ENCODE results near the gene PRIMPOL.
"Not testable (repeated sequence)": the region's sequence is repeated elsewhere in the genome, so short reads cannot be mapped to it uniquely, and the experiment has no call there.

Gene PRIMPOL, protein sequence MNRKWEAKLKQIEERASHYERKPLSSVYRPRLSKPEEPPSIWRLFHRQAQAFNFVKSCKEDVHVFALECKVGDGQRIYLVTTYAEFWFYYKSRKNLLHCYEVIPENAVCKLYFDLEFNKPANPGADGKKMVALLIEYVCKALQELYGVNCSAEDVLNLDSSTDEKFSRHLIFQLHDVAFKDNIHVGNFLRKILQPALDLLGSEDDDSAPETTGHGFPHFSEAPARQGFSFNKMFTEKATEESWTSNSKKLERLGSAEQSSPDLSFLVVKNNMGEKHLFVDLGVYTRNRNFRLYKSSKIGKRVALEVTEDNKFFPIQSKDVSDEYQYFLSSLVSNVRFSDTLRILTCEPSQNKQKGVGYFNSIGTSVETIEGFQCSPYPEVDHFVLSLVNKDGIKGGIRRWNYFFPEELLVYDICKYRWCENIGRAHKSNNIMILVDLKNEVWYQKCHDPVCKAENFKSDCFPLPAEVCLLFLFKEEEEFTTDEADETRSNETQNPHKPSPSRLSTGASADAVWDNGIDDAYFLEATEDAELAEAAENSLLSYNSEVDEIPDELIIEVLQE

DNA sequence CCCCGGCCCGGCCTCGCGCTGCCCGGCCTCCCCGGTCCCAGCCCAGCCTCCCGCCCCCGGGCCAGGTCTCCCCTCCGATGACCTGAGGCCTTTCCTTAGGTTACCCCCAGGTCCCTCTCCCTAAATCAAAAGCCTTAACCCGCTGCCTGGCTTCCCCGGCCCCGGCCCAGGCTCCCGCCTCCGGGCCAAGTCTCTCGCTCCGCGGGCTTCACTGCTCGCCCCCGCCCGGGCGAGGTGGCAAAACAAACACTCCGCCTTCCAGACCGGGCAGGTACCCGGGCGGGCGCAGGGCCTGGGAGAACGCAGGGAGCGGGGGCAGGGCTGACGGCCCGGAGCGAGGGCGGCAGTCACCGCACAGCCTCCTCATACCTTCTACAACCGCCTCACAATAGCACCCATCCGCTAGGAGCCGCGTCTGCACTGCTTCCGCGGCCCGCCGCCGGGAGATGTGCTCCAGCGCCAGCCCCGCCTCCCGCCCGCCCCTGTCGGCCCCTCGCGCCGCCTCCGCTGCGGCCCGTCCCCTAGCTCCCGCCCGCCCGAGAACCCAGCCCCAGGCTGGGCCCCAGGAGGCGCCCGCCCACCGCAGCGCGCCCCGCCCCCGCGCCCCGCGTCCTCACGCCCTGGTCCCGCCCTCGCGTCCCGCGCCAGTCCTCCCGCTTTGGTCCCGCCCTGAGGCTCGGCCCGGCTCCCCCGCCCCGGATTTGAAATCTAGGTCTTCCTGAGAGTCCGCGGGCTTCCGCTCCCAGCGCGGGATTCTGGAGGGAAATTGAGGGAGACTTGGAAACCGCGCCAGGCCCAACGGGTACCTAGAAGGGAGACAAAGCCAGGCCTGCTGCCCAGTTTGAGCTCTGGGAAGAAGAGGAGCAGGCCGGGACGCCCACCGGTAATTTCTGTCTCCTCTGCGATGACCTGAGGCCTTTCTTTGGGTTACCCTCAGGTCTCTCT is at the start of gene PRIMPOL, which contains the start of gene CASP3:
TSS of gene PRIMPOL (plus strand) at position 713 of the 945 bp plus-strand sequence. CDS start 7,403 bp downstream, outside the sequence.
TSS of gene CASP3 (minus strand) at position 422 of the 945 bp plus-strand sequence. CDS start 10,994 bp downstream, outside the sequence.
- peak; percentile 87 for DNase-seq

DNA sequence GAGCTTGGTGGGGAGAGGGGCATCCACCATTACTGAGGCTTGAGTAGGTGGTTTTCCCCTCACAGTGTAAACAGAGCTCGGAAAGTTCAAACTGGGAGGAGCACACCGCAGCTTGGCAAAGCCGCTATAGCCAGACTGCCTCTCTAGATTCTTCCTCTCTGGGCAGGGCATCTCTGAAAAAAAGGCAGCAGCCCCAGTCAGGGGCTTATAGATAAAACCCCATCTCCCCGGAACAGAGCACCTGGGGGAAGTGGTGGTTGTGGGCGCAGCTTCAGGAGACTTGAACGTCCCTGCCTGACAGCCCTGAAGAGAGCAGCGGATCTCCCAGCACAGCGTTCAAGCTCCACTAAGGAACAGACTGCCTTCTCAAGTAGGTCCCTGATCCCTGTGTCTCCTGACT is 48.6 kb upstream of the PRIMPOL start:
- DNase-seq = not testable (repeated sequence)

DNA sequence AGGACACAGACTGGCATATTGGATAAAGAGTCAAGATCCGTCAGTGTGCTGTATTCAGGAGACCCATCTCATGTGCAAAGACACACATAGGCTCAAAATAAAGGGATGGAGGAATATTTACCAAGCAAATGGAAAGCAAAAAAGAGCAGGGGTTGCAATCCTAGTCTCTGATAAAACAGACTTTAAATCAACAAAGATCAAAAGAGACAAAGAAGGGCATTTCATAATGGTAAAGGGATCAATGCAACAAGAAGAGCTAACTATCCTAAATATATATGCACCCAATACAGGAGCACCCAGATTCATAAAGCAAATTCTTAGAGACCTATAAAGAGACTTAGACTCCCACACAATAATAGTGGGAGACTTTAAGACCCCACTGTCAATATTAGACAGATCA is 46.7 kb upstream of the PRIMPOL start:
- not testable (repeated sequence) for DNase-seq

DNA sequence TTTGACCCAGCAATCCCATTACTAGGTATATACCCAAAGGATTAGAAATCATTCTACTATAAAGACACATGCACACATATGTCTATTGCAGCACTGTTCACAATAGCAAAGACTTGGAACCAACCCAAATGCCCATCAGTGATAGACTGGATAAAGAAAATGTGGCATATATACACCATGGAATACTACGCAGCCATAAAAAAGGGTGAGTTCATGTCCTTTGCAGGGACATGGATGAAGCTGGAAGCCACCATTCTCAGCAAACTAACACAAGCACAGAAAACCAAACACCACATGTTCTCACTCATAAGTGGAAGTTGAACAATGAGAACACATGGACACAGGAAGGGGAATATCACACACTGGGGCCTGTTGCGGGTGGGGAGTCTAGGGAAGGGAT is 42.1 kb upstream of the PRIMPOL start:
- not testable (repeated sequence) for DNase-seq

DNA sequence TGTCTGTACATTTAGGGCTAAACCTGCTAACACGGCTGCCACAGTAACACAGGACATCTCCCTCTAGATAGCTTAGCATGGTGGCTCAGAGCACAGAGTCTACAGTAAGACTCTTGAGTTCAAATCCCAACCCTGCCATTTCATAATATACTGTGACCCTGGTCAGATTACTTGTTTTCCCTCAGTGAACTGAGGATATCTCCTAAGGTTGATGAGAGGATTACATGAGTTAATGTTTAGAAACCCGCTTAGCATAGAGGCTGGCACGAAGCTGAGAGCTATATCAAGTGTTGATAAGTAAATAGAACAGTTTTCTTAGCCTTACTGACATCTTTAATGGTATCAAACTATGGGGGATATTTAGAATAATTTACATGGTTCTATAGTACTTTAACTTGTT is 37.5 kb upstream of the PRIMPOL start:
- no peak for DNase-seq

DNA sequence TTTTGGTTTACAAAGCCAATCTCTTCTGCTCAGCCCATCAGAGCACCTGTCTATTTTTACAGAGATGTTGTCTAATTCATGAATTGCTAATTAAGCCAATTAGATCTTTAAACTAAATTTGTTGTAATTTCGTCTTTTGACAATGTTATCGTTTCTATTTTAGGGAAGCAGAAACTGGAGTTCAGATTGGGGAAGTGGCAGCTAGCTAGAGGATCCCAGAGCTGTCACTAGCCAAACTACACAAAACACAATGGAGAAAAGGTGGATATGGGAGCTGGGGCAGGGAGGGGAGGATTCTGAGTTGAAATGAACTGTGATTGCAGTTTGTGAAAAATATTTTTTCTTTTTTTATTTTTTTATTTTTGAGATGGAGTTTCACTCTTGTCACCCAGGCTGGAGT is 36.1 kb upstream of the PRIMPOL start:
- no peak for DNase-seq

DNA sequence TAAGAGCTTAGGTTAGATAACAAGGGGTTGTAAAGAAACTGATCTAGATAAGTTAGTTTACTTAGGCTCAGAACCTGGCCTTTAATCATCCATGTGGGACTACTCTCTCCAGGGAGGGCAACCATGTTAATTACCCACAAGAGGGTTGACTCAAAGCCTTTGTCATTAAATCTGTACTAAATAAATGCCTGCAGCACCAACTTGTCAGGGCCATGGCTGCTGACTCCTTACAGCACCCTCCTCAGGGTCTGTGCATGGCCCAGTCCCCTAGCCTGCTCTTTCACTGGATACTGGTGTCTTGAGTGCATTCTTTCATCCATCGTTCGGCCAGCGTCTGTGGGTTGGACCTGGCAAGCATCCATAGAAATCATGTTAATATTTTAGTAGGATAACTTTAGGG is 35.0 kb upstream of the PRIMPOL start:
- DNase-seq = no peak

DNA sequence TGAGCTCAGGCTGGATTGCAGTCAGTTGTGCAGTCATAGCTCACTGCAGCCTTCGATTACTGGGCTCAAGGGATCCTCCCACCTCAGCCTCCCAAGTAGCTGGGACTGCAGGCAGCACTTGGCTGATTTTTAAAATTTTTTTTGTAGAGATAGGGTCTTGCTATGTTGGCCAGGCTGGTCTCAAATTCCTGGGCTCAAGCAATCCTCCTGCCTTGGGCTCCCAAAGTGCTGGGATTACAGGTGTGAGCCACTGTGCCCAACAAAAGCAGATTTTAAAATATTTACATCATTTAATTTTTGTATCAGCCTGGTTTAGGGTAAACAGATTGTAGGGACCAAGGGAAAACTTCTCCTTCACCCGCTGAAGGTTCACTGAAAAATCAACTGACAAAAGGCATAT is 33.4 kb upstream of the PRIMPOL start:
- DNase-seq = not testable (repeated sequence)

DNA sequence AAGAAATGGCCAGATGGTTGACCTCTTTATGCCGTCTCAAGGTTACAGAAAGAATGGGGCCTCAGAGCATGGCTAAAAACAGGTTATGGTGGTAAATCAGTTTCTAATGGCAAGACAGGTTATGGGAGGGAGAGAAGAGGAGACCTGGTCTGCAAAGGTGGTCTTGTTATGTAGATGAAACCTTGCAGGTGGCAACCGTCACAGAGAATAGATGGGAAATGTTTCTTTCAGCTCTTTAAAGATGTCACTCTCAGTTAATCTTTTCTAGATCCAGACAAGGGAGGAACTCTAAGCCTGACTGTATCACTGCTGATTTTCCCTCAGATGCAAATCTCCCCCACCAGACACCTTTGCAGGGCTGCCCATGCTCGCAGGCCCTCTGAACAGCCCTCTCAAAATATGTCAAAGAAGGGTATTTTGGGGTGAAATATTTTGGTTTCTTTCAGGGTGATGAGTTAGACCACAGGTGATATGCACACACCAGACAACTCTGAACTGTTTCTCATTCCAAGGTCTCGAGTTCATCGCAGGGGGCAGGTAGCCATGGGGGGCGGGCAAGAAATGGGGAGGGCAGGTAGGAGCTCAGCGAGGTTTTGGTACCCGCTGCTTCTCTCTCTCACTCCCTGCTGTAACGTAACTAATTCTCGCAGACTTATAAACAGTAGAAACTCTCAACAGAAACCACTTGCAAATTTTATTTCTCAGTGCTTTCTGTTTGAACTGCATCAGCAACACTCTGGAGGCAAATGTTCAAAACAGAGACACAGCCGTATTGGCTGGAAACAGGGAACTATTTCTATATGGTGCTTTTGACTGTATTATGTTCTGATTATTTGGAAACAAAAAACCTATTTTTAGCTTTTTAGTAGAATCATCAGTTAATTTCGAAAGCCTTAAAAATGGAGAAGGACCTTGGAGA is 32.6 kb upstream of the PRIMPOL start:
- no peak for DNase-seq

DNA sequence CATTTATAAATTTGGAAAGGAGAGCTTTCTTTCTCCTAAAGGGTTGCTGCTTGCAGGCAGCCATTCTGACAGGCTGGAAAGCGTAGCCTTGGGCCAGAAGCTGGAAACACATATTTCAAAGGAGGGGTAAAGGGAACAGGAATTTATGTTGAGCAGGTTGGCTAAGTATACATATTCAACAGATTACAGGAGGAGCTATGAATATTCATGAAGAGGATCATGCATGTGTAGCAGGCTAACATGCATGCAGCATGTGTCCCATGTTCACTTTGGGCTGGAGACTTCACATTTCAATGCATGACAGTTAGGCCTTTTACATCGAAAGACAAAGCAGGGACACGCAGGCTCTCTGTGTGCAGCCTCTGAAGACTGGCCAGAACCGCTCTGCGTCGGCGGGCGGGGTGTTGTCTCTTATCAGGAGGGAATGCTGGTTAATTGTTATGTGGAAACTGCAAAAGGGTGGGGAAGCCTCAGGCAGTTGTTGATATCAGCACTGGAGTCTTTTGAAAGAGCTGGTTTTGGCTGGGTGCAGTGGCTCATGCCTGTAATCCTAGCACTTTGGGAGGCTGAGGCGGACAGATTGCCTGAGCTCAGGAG is 31.8 kb upstream of the PRIMPOL start:
- DNase-seq = no peak

DNA sequence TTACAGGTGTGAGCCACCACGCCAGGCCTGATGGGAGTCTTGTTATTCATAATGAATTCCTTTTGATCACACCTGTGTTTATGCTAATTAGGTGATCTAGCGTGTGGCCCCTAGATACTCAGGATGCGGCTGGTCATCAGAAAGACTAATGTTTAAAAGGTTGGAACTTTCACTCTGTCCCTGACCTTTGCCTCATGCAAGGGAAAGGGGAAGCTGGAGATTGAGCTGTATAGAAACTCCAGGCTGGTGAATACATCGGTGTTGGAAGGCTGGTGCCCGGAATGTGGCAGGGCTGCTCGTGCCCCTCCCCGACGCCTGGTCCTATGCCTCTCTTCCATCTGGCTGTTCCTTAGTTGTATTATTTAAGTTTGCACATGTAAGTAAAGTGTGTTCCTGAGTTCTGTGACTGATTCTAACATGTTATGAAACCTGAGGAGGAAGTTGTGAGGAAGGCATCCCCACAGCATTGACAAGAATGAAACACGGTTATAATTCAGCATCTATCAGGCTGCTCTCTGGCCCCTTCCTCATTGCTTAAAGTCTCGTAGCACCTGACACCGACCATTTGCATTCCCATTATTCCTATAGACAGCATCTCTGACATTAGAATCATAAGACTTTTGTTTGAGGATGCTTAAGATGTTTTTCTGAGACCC is 29.2 kb upstream of the PRIMPOL start:
- DNase-seq = no peak

DNA sequence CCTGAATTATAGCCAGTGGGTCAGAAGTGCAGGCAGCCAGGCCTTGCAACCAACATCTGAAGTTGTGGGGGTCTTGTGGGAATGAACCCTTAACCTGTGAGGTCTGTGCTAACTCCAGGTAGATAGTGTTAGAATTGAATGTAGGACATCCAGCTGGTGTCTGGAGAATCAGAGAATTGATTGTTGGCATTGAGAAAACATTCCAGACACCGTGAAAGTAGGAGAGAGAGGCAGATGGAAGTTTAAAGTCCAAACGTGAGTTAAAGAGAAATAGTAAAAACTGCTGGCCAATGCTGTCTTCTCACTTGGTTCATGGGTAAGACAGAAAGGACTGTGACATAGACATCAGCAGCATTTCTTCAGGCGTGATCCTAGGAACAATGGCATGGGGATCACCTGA is 28.0 kb upstream of the PRIMPOL start:
- no peak for DNase-seq

DNA sequence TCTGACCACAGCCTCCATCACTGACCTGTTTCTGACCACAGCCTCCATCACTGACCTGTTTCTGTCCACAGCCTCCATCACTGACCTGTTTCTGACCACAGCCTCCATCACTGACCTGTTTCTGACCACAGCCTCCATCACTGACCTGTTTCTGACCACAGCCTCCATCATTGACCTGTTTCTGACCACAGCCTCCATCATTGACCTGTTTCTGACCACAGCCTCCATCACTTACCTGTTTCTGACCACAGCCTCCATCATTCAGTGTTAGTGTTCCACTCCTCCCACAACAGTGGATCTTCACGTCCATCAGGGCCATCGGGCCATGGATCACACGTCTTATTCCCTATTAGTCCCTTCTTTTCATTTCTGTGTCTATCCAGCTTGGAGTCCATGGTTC is 25.0 kb upstream of the PRIMPOL start:
- not testable (repeated sequence) for DNase-seq

DNA sequence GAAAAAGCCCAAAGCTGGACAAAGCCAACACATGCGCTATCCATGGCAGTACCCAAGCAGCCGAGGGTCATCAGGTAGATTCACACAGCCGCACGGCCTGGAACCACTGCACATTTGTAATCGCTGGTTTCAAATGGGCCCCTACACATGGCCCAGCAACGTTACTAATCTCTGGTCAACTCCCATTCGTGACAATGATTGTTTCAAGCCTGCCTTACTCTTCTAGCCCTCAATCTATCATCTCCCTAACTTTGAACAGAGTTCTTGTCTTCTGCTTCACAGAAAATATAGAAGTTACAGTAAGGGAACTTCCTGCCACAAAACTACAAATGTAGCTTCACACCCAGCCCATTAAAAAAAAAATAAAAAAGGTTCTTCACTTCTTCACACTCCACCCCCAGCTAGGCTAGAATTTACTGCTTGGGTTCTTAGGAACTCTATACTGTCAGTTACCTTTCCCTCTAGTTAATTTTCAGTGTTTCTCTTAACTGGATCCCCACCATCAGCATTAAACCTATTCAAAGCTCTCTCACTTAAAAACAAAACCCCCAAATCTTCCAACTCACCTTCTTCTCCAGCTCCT is 24.5 kb upstream of the PRIMPOL start:
- no peak for DNase-seq

DNA sequence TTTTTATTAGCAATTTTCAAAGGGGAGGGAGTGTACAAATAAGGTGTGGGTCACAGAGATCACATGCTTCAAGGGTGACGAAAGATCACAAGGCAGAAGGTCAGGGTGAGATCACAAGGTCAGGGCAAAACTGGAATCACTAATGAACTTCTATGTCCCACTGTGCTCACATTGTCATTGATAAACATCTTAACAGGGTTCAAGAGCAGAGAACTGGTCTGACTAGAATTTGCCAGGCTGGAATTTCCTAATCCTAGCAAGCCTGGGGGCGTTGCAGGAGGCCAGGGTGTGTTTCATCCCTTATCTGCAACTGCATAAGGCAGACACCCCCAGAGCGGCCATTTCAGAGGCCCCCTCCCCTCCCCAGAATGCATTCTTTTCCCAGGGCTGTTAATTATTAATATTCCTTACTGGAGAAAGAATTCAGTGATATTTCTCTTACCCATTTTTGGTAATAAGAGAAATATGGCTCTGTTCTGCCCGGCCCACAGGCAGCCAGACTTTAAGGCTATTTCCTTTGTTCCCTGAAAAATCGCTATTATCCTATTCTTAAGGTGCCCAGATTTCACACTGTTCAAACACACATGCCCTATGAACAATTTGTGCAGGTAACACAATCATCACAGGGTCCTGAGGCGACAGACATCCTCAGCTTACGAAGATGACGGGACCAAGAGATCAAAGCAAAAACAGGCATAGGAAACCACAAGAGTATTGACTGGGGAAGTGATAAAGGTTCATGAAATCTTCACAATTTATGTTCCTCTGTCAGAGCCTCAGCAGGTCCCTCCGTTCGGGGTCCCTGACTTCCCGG is 23.5 kb upstream of the PRIMPOL start:
- not testable (repeated sequence) for DNase-seq

DNA sequence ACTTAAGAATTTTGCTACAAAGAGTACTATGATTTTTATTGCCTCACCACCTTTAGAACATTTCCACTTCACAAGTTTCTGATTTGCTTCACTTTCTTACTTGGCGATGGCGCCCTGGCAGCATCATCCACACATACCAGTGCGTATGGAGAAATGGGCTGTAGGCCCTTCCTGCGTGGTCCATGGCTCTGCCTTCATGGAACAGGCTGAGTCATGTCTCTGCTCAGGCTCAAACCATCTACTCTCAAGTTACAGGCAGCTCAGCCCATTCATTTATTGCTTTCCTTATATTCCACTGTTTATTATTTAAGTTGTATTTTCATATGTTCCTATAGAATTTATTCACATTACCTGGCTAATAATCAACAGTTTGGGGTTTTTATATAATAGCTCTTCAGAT is 21.4 kb upstream of the PRIMPOL start:
- no peak for DNase-seq

DNA sequence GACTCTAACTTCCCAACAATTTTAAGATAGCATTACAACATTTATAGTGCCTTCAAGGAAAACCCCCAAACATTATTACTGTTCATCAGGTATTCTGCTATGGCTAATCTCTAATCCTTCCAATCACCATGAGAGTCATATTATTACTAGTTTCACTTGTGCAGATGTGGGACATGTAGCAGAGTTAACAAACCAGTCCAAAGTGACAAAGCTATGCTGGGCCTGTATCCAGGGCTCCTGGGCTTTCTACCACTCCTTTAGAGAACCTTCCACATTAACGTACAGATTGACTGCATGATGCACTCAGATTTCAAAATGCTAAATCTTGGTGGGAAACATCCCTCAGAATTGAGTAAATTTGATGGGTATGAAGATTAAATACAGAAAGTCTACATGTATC is 16.7 kb upstream of the PRIMPOL start:
- no peak for DNase-seq

DNA sequence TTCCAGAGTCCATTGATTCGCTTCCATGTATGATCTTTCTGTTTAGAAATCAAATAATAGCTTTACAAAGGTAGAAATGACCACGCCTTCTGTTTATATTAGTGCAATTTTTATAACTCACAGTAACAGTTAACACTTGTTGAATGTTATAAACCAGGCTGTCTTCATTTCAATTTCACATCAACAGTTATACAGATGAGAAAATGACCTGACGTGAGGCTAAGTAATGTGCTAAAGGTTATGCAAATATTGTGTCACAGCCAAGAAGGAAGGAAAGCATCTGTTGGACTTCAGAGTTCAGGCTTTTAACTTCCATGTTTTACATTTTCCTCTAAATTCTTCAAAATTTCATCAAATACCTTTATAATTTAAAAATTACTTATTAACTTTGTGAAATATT is 14.2 kb upstream of the PRIMPOL start:
- DNase-seq = no peak

DNA sequence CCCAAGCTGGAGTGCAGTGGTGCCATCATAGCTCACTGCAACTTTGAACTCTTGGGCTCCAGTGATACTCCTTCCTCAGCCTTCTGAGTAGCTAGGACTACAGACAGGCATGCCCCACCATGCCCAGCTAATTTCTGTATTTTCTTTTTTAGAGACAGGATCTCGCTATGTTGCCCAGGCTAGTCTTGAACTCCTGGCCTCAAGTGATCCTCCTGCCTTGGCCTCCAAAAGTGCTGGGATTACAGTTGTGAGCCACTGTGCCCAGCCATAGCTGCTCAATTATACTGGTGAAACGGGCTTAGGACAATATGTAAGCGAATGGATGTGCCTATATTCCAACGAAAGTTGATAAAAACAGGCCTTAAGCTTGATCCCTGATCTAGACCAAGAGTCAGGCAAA is 13.4 kb upstream of the PRIMPOL start:
- no peak for DNase-seq

DNA sequence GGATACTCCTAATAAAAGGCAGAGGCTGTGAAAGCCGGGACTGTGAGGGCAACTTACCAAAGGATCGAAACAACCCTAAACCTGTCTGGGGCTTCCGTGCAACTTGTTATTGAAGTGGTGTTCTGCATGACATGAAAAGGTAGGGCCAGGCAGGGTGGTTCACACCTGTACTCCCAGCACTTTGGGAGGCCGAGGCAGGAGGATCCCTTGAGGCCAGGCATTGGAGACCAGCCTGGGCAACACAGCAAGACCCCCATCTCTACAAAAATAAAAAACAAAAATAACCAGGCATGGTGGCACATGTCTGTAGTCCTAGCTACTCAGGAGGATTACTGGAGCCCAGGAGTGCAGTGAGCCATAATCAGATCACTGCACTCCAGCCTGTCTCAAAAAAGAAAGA is 12.6 kb upstream of the PRIMPOL start:
- no peak for DNase-seq

Measured in NCI-H1105 (cell line).